ENCODE data around the gene G6PC3.
A peak's percentile ranks its signal among the peaks of the same experiment; 100 is the strongest.

GRCh38 chr17:44124118-44124438 is 53.5 kb downstream of the G6PC3 start:
- TF ChIP-seq ELF1 (IDR thresholded peaks at IDR 0.05) (no peak), CTCF (IDR thresholded peaks at IDR 0.05) (0 out of 2 replicates have a peak, but pooled peaks have one; percentile 3), FOSL2 (IDR thresholded peaks at IDR 0.05; ENCODE audit: borderline replicate concordance, low read depth) (no peak), CHD2 (IDR thresholded peaks at IDR 0.05; ENCODE audit: low read length, partially characterized antibody) (no peak), USF1 (IDR thresholded peaks at IDR 0.05; ENCODE audit: borderline replicate concordance, low read depth) (no peak), TAF1 (IDR thresholded peaks at IDR 0.05; ENCODE audit: borderline replicate concordance, low read depth, low read length) (no peak), FOXM1 (IDR thresholded peaks at IDR 0.05; ENCODE audit: low read depth) (no peak), GABPA (IDR thresholded peaks at IDR 0.05; ENCODE audit: low read depth) (no peak), REST (IDR thresholded peaks at IDR 0.05; ENCODE audit: low read depth, low read length) (no peak), SIN3A (IDR thresholded peaks at IDR 0.05; ENCODE audit: borderline replicate concordance, low read depth, low read length) (no peak), EP300 (IDR thresholded peaks at IDR 0.05; ENCODE audit: borderline replicate concordance in 1 of 2, low read depth in 1 of 2, low read length in 1 of 2) (no peak)
